Measurements from ENCODE around the gene TXNL4A.

GRCh38 chr18:79950515-79951341 is 37.6 kb downstream of the TXNL4A start:
- no peak for TF ChIP-seq POLR2A (IDR thresholded peaks at IDR 0.05)
- TF ChIP-seq CTCF (IDR thresholded peaks at IDR 0.05), result no peak

Data from ovary (tissue), 3 donors.